Subcutaneous adipose tissue (tissue), 4 donors: ENCODE measurements around the gene GPR137. TPM values are rescaled to one million over a fixed set of nuclear protein-coding genes. Genes with fewer than 3 reads are reported as not detected.

Experiments used
- CTCF ChIP-seq: fragments of 450-650 bp; IDR thresholded peaks from one replicate; pipeline ENCODE4 v1.5.1; 2016; ENCODE audit warnings: low read depth, mild to moderate bottlenecking, control low read depth, antibody characterized with exemption, moderate library complexity
- total RNA-seq, 4 donors: library from RNA; depleted of rRNA; stranded (reverse); fragments of >200 nt; gene quantifications; one replicate each; pipeline ENCODE4 v1.1.0, GENCODE V29; 2016

The GPR137 gene
- total RNA-seq, 4 donors from 2014 or later, result 7.7 to 18.1 (median 14.7) TPM

GRCh38 chr11:64327993-64328392, 42.3 kb downstream of the GPR137 start:
- TF ChIP-seq CTCF, result no peak

GRCh38 chr11:64330888-64331287, 45.2 kb downstream of the GPR137 start:
- no peak for TF ChIP-seq CTCF

- no peak for TF ChIP-seq CTCF
Observed at GRCh38 chr11:64331569-64332371, 46.1 kb downstream of the GPR137 start.

GRCh38 chr11:64333556-64333955, 47.9 kb downstream of the GPR137 start:
- no peak for TF ChIP-seq CTCF

- no peak for TF ChIP-seq CTCF
Observed at GRCh38 chr11:64334764-64335735, 49.4 kb downstream of the GPR137 start.

GRCh38 chr11:64337538-64338249, 52.0 kb downstream of the GPR137 start:
- TF ChIP-seq CTCF, result no peak
